GM23248 (cell line): ENCODE data around the gene COG7. TPM values are rescaled to one million over a fixed set of nuclear protein-coding genes. Genes with fewer than 3 reads are reported as not detected.

Experiments used
- DNase-seq: peaks from one replicate; pipeline ENCODE4 v3.0.0-alpha.2; 2015
- H2AFZ ChIP-seq: fragments of 200-600 bp; sonication (generic); 2 replicates; pipeline ENCODE4 v1.6.1; 2016; ENCODE audit warnings: antibody characterized with exemption
- H3F3A ChIP-seq: fragments of 200-600 bp; sonication (generic); 2 replicates; pipeline ENCODE4 v1.6.1; 2016; ENCODE audit warnings: mild to moderate bottlenecking, antibody characterized with exemption, mixed run types; ENCODE audit not compliant: insufficient read depth
- H3K27ac ChIP-seq: fragments of 200-600 bp; sonication (generic); 2 replicates; pipeline ENCODE4 v1.5.1; 2016; ENCODE audit warnings: mild to moderate bottlenecking
- H3K27me3 ChIP-seq: fragments of 200-600 bp; sonication (generic); replicated peaks from 2 replicates; pipeline ENCODE4 v1.6.1; 2016; ENCODE audit warnings: mild to moderate bottlenecking; ENCODE audit not compliant: insufficient read depth
- H3K36me3 ChIP-seq: fragments of 200-600 bp; sonication (generic); 2 replicates; pipeline ENCODE4 v1.6.1; 2016; ENCODE audit warnings: low read depth, mild to moderate bottlenecking
- H3K4me1 ChIP-seq: fragments of 200-600 bp; sonication (generic); 2 replicates; pipeline ENCODE4 v1.6.1; 2016; ENCODE audit warnings: mild to moderate bottlenecking; ENCODE audit not compliant: insufficient read depth
- H3K4me2 ChIP-seq: fragments of 200-600 bp; sonication (generic); one replicate; pipeline ENCODE4 v1.6.1; 2016; ENCODE audit warnings: mild to moderate bottlenecking; ENCODE audit not compliant: unreplicated experiment
- H3K4me3 ChIP-seq: fragments of 200-600 bp; sonication (generic); 2 replicates; pipeline ENCODE4 v1.5.1; 2016; ENCODE audit warnings: mild to moderate bottlenecking
- H3K79me2 ChIP-seq: fragments of 200-600 bp; sonication (generic); 2 replicates; pipeline ENCODE4 v1.6.1; 2016; ENCODE audit warnings: mild to moderate bottlenecking; ENCODE audit not compliant: insufficient read depth
- H3K9ac ChIP-seq: fragments of 200-600 bp; sonication (generic); 2 replicates; pipeline ENCODE4 v1.6.1; 2016; ENCODE audit warnings: mild to moderate bottlenecking
- H3K9me2 ChIP-seq: fragments of 200-600 bp; sonication (generic); 2 replicates; pipeline ENCODE4 v1.6.1; 2016; ENCODE audit warnings: mixed run types, mild to moderate bottlenecking, moderate library complexity; ENCODE audit not compliant: insufficient read depth
- H3K9me3 ChIP-seq: fragments of 200-600 bp; sonication (generic); one replicate; pipeline ENCODE4 v1.6.1; 2017; ENCODE audit warnings: low read depth
- H4K20me1 ChIP-seq: fragments of 200-600 bp; sonication (generic); 2 replicates; pipeline ENCODE4 v1.6.0; 2016; ENCODE audit not compliant: insufficient read depth
- EZH2 ChIP-seq: fragments of 200-600 bp; sonication (generic); IDR thresholded peaks from 2 replicates; pipeline ENCODE4 v1.6.1; 2018; ENCODE audit warnings: antibody characterized with exemption, mild to moderate bottlenecking; ENCODE audit not compliant: insufficient read depth, poor library complexity, severe bottlenecking
- EZH2phosphoT487 ChIP-seq: fragments of 200-600 bp; sonication (generic); IDR thresholded peaks from 2 replicates; pipeline ENCODE4 v1.6.1; 2018; ENCODE audit warnings: antibody characterized with exemption, moderate library complexity, mild to moderate bottlenecking, low read depth; ENCODE audit not compliant: insufficient read depth
- WGBS, 2 experiments: methylation state at CpG; one replicate each; pipeline ENCODE4 v1.1.6; 2015 to 2017; ENCODE audit warnings: low lambda C conversion rate in 2 of 2, low coverage in 1 of 2; ENCODE audit errors: missing lambda C conversion rate in 2 of 2; 5-methylcytosine and 5-hydroxymethylcytosine counted together
- in situ Hi-C: fragments of 300-500 bp; cut with MboI; formaldehyde crosslinking; loops from 2 replicates; pipeline ENCODE4 v1.15.0; 2020
- polyA plus RNA-seq: library from polyadenylated mRNA; unstranded; fragments of >200 nt; fragmentation: Nextera tagmentation; extraction: Ambion mirVana; gene quantifications from 2 replicates; pipeline ENCODE4 v1.2.1, GENCODE V29; 2016
- total RNA-seq: library from RNA; depleted of rRNA; stranded (reverse); fragments of >200 nt; shearing (Covaris generic); gene quantifications from 2 replicates; pipeline ENCODE4 v1.2.3, GENCODE V29; 2014

COG7 gene
- total and polyA plus RNA-seq, 2 experiments from 2014 or later, result 14.6 to 15.6 TPM

- Histone ChIP-seq H3K9ac (no peak overlapping the region), H3K9me2 (no peaks in the 10 kb centered on the region), H3K4me2 (no peak overlapping the region), H3K27me3 (no peaks in the 10 kb centered on the region), H4K20me1 (no peaks in the 10 kb centered on the region), H3K36me3 (peaks cover 10% of the 10 kb centered on the region; the same call in 1 of the 2 replicates), H3K27ac (no peak overlapping the region), H3K4me3 (no peak overlapping the region), H3K9me3 (no peaks in the 10 kb centered on the region), H3F3A (no peaks in the 10 kb centered on the region), H3K79me2 (no peaks in the 10 kb centered on the region), H2AFZ (no peak overlapping the region), H3K4me1 (no peaks in the 10 kb centered on the region)
- 93 to 96% methylated on average over 14 of the region's 14 CpGs for WGBS, 2 experiments
- DNase-seq, result no peak
- in situ Hi-C loops, result no loop called here
- TF ChIP-seq EZH2 (no peak), EZH2phosphoT487 (no peak)
Observed at GRCh38 chr16:23482778-23483177, 29.8 kb upstream of the COG7 start.

GRCh38 chr16:23480257-23480656 lies 27.3 kb upstream of the COG7 start:
- no peaks in the 10 kb centered on the region for H3K79me2 ChIP-seq
- no peak overlapping the region for H3K4me2 ChIP-seq
- no peak overlapping the region for H2AFZ ChIP-seq
- no peaks in the 10 kb centered on the region for H3K9me3 ChIP-seq
- 79 to 81% methylated on average over 4 of the region's 4 CpGs for WGBS, 2 experiments
- H3K36me3 ChIP-seq, result peaks cover 6% of the 10 kb centered on the region; the same call in 1 of the 2 replicates
- in situ Hi-C loops, result no loop called here
- H3K4me3 ChIP-seq, result no peak overlapping the region
- H3F3A ChIP-seq, result no peaks in the 10 kb centered on the region
- H3K4me1 ChIP-seq, result no peaks in the 10 kb centered on the region
- no peak for TF ChIP-seq EZH2phosphoT487
- no peak for TF ChIP-seq EZH2
- no peaks in the 10 kb centered on the region for H3K9me2 ChIP-seq
- no peak overlapping the region for H3K9ac ChIP-seq
- no peaks in the 10 kb centered on the region for H4K20me1 ChIP-seq
- DNase-seq, result no peak
- no peak overlapping the region for H3K27ac ChIP-seq
- H3K27me3 ChIP-seq, result no peaks in the 10 kb centered on the region

- Histone ChIP-seq H3K9ac (no peak overlapping the region), H4K20me1 (no peaks in the 10 kb centered on the region), H3K4me2 (no peak overlapping the region), H3K27ac (no peak overlapping the region), H3K4me1 (no peaks in the 10 kb centered on the region), H3K4me3 (no peak overlapping the region), H3K27me3 (no peaks in the 10 kb centered on the region), H3K79me2 (no peaks in the 10 kb centered on the region), H3K36me3 (peaks cover 6% of the 10 kb centered on the region; the same call in 1 of the 2 replicates), H3K9me3 (no peaks in the 10 kb centered on the region), H3F3A (no peaks in the 10 kb centered on the region), H3K9me2 (no peaks in the 10 kb centered on the region), H2AFZ (no peak overlapping the region)
- WGBS, 2 experiments, result 98 to 100% methylated on average over 3 of the region's 3 CpGs
- in situ Hi-C loops, result no loop called here
- no peak for DNase-seq
- TF ChIP-seq EZH2 (no peak), EZH2phosphoT487 (no peak)
Observed at GRCh38 chr16:23479138-23479537, 26.1 kb upstream of the COG7 start.

GRCh38 chr16:23478566-23478965 lies 25.6 kb upstream of the COG7 start:
- no peaks in the 10 kb centered on the region for H3K9me2 ChIP-seq
- WGBS, 2 experiments, result 91 to 98% methylated on average over 3 of the region's 3 CpGs
- in situ Hi-C loops, result no loop called here

GRCh38 chr16:23476289-23476688 lies 23.3 kb upstream of the COG7 start:
- H4K20me1 ChIP-seq, result no peaks in the 10 kb centered on the region
- H3F3A ChIP-seq, result no peaks in the 10 kb centered on the region
- no peak for DNase-seq
- in situ Hi-C loops, result no loop called here
- no peaks in the 10 kb centered on the region for H3K27me3 ChIP-seq
- H2AFZ ChIP-seq, result no peak overlapping the region
- H3K27ac ChIP-seq, result no peak overlapping the region
- WGBS, 2 experiments, result 100% methylated on average over 1 of the region's 1 CpG
- no peaks in the 10 kb centered on the region for H3K4me1 ChIP-seq
- no peaks in the 10 kb centered on the region for H3K36me3 ChIP-seq
- no peaks in the 10 kb centered on the region for H3K9me2 ChIP-seq
- no peaks in the 10 kb centered on the region for H3K9me3 ChIP-seq
- no peak overlapping the region for H3K4me2 ChIP-seq
- H3K4me3 ChIP-seq, result no peak overlapping the region
- no peak overlapping the region for H3K9ac ChIP-seq
- H3K79me2 ChIP-seq, result no peaks in the 10 kb centered on the region
- TF ChIP-seq EZH2 (no peak), EZH2phosphoT487 (no peak)

More at GRCh38 chr16:23478566-23478965, 25.6 kb upstream of the COG7 start:
- no peak for DNase-seq
- no peaks in the 10 kb centered on the region for H3K9me3 ChIP-seq
- no peak overlapping the region for H3K4me3 ChIP-seq
- H3K9ac ChIP-seq, result no peak overlapping the region
- H3K4me2 ChIP-seq, result no peak overlapping the region
- H3K36me3 ChIP-seq, result peaks cover 6% of the 10 kb centered on the region; the same call in 1 of the 2 replicates
- no peak overlapping the region for H2AFZ ChIP-seq
- H3K27me3 ChIP-seq, result no peaks in the 10 kb centered on the region
- H3F3A ChIP-seq, result no peaks in the 10 kb centered on the region
- TF ChIP-seq EZH2phosphoT487 (no peak), EZH2 (no peak)
- H4K20me1 ChIP-seq, result no peaks in the 10 kb centered on the region
- no peaks in the 10 kb centered on the region for H3K4me1 ChIP-seq
- no peak overlapping the region for H3K27ac ChIP-seq
- H3K79me2 ChIP-seq, result no peaks in the 10 kb centered on the region
